ENCODE data around the gene ERC2.
"Not testable (repeated sequence)": the region's sequence is repeated elsewhere in the genome, so short reads cannot be mapped to it uniquely, and the experiment has no call there.

ERC2 gene

GRCh38 chr3:56019490-56020146, 448.6 kb downstream of the ERC2 start:
- Histone ChIP-seq H4K20me1 (ENCODE audit: low read depth, low read length) (no peaks in the 10 kb centered on the region), H3K9me2 (replicated peaks; ENCODE audit: insufficient read depth, low read length) (no peaks in the 10 kb centered on the region), H3F3A (ENCODE audit: insufficient read depth) (no peaks in the 10 kb centered on the region), H3K36me3 (ENCODE audit: low read length) (no peaks in the 10 kb centered on the region), H3K4me2 (ENCODE audit: low read depth, low read length, poor library complexity, severe bottlenecking) (no peak overlapping the region), H3K9me3 (ENCODE audit: insufficient read depth, low read length) (no peaks in the 10 kb centered on the region), H3K4me3 (ENCODE audit: insufficient read depth, low read length, poor library complexity, severe bottlenecking) (no peak overlapping the region), H3K27ac (ENCODE audit: low read depth, low read length) (no peak overlapping the region), H3K27me3 (ENCODE audit: low read length) (no peaks in the 10 kb centered on the region), H3K9ac (ENCODE audit: low read length) (no peak overlapping the region), H2AFZ (ENCODE audit: low read depth, low read length, severe bottlenecking) (no peak overlapping the region), H3K79me2 (ENCODE audit: insufficient read depth, low read length) (no peaks in the 10 kb centered on the region)
- TF ChIP-seq EZH2phosphoT487 (conservative IDR thresholded peaks at IDR 0.05; ENCODE audit: low read length) (no peak), CTCF (IDR thresholded peaks at IDR 0.05; ENCODE audit: insufficient read depth, low read length, poor library complexity, severe bottlenecking) (no peak)

- not testable (repeated sequence) for H3K4me3 ChIP-seq (ENCODE audit: insufficient read depth, low read length, poor library complexity, severe bottlenecking); H3K4me2 ChIP-seq (ENCODE audit: low read depth, low read length, poor library complexity, severe bottlenecking); H3K36me3 ChIP-seq (ENCODE audit: low read length)
Observed at GRCh38 chr3:56015374-56015773, 452.9 kb downstream of the ERC2 start.

GRCh38 chr3:56012721-56013120, 455.5 kb downstream of the ERC2 start:
- Histone ChIP-seq H3F3A (ENCODE audit: insufficient read depth) (no peaks in the 10 kb centered on the region), H3K9ac (ENCODE audit: low read length) (no peak overlapping the region)

More at GRCh38 chr3:56015374-56015773, 452.9 kb downstream of the ERC2 start:
- not testable (repeated sequence) for H3K9me2 ChIP-seq (replicated peaks; ENCODE audit: insufficient read depth, low read length); H3F3A ChIP-seq (ENCODE audit: insufficient read depth); H3K27me3 ChIP-seq (ENCODE audit: low read length); H3K79me2 ChIP-seq (ENCODE audit: insufficient read depth, low read length); H3K9me3 ChIP-seq (ENCODE audit: insufficient read depth, low read length); H3K27ac ChIP-seq (ENCODE audit: low read depth, low read length); H2AFZ ChIP-seq (ENCODE audit: low read depth, low read length, severe bottlenecking); H4K20me1 ChIP-seq (ENCODE audit: low read depth, low read length); H3K9ac ChIP-seq (ENCODE audit: low read length)

More at GRCh38 chr3:56012721-56013120, 455.5 kb downstream of the ERC2 start:
- no peaks in the 10 kb centered on the region for H3K79me2 ChIP-seq (ENCODE audit: insufficient read depth, low read length)
- H3K27ac ChIP-seq (ENCODE audit: low read depth, low read length): no peak overlapping the region
- no peak overlapping the region for H2AFZ ChIP-seq (ENCODE audit: low read depth, low read length, severe bottlenecking)
- H3K4me3 ChIP-seq (ENCODE audit: insufficient read depth, low read length, poor library complexity, severe bottlenecking): no peak overlapping the region
- H3K36me3 ChIP-seq (ENCODE audit: low read length): no peaks in the 10 kb centered on the region
- TF ChIP-seq CTCF (IDR thresholded peaks at IDR 0.05; ENCODE audit: insufficient read depth, low read length, poor library complexity, severe bottlenecking): no peak
- no peak for TF ChIP-seq EZH2phosphoT487 (conservative IDR thresholded peaks at IDR 0.05; ENCODE audit: low read length)
- H4K20me1 ChIP-seq (ENCODE audit: low read depth, low read length): no peaks in the 10 kb centered on the region
- H3K9me3 ChIP-seq (ENCODE audit: insufficient read depth, low read length): no peaks in the 10 kb centered on the region
- no peaks in the 10 kb centered on the region for H3K9me2 ChIP-seq (replicated peaks; ENCODE audit: insufficient read depth, low read length)
- no peaks in the 10 kb centered on the region for H3K27me3 ChIP-seq (ENCODE audit: low read length)
- H3K4me2 ChIP-seq (ENCODE audit: low read depth, low read length, poor library complexity, severe bottlenecking): no peak overlapping the region

Measured in SU-DHL-6 (cell line).